ENCODE data around the gene RAPGEF5. TPM values are rescaled to one million over a fixed set of nuclear protein-coding genes. Genes with fewer than 3 reads are reported as not detected.

Gene RAPGEF5
- total and polyA plus RNA-seq, 8 donors, result 1.5 to 190 (median 12.7) TPM

- no peaks in the 10 kb centered on the region for H3K4me1 ChIP-seq
- H3K36me3 ChIP-seq, result no peaks in the 10 kb centered on the region
- no peak for DNase-seq
- intact Hi-C loops (cut with DNase I; ENCODE audit: low total_unique reads), result no loop called here
- no peak overlapping the region for H3K4me3 ChIP-seq
- no peak overlapping the region for H3K27ac ChIP-seq
- TF ChIP-seq POLR2AphosphoS5 (IDR thresholded peaks at IDR 0.05), result no peak
- TF ChIP-seq CTCF (IDR thresholded peaks at IDR 0.05), result no peak
- no peak for TF ChIP-seq EP300 (IDR thresholded peaks at IDR 0.05)
- no peak for TF ChIP-seq POLR2A (IDR thresholded peaks at IDR 0.05)
- no peaks in the 10 kb centered on the region for H3K27me3 ChIP-seq
- WGBS, 5 donors, result 92 to 97% (median 95%) methylated on average over 4 of the region's 4 CpGs
- H3K9me3 ChIP-seq, result no peaks in the 10 kb centered on the region
Observed at GRCh38 chr7:22317632-22318031, 39.3 kb downstream of the RAPGEF5 start.

- intact Hi-C loops (cut with DNase I; ENCODE audit: low total_unique reads), result no loop called here
- TF ChIP-seq CTCF (IDR thresholded peaks at IDR 0.05) (no peak), POLR2A (IDR thresholded peaks at IDR 0.05) (no peak), EP300 (IDR thresholded peaks at IDR 0.05) (no peak), POLR2AphosphoS5 (IDR thresholded peaks at IDR 0.05) (no peak)
- WGBS, 5 donors, result 88 to 97% (median 94%) methylated on average over 3 to 4 of the region's 4 CpGs
Observed at GRCh38 chr7:22316914-22317313, 40.0 kb downstream of the RAPGEF5 start.

GRCh38 chr7:22307816-22308215 is 49.1 kb downstream of the RAPGEF5 start:
- intact Hi-C loops (cut with DNase I; ENCODE audit: low total_unique reads), result loop anchor here (10.0 kb wide), 1 partner anchor 57 kb away; no protein-coding TSS in a partner anchor
- Histone ChIP-seq H3K4me3 (no peak overlapping the region), H3K36me3 (peaks cover 0 to 19% (median 4%) of the 10 kb centered on the region in 4 donors), H3K9me3 (peaks cover 0 to 9% (median 4%) of the 10 kb centered on the region in 4 donors), H3K27me3 (no peaks in the 10 kb centered on the region), H3K4me1 (no peaks in the 10 kb centered on the region), H3K27ac (no peak overlapping the region)
- TF ChIP-seq CTCF (IDR thresholded peaks at IDR 0.05), result no peak
- TF ChIP-seq POLR2AphosphoS5 (IDR thresholded peaks at IDR 0.05), result no peak
- TF ChIP-seq POLR2A (IDR thresholded peaks at IDR 0.05), result no peak
- TF ChIP-seq EP300 (IDR thresholded peaks at IDR 0.05), result no peak
- no peak for DNase-seq
- 93 to 97% (median 97%) methylated on average over 3 of the region's 3 CpGs for WGBS, 5 donors

More at GRCh38 chr7:22316914-22317313, 40.0 kb downstream of the RAPGEF5 start:
- no peak overlapping the region for H3K4me3 ChIP-seq
- H3K27ac ChIP-seq, result no peak overlapping the region
- no peaks in the 10 kb centered on the region for H3K4me1 ChIP-seq
- H3K36me3 ChIP-seq, result no peaks in the 10 kb centered on the region
- H3K27me3 ChIP-seq, result no peaks in the 10 kb centered on the region
- no peaks in the 10 kb centered on the region for H3K9me3 ChIP-seq
- no peak for DNase-seq

- no peak for DNase-seq
- WGBS, 5 donors, result 90 to 97% (median 94%) methylated on average over 2 of the region's 2 CpGs
- Histone ChIP-seq H3K4me1 (peaks cover 0 to 6% (median 5%) of the 10 kb centered on the region in 4 donors), H3K27ac (no peak overlapping the region), H3K4me3 (no peak overlapping the region), H3K27me3 (no peaks in the 10 kb centered on the region), H3K36me3 (peaks cover 0 to 19% (median 4%) of the 10 kb centered on the region in 4 donors), H3K9me3 (peaks cover 0 to 9% (median 4%) of the 10 kb centered on the region in 4 donors)
- intact Hi-C loops (cut with DNase I; ENCODE audit: low total_unique reads), result loop anchor here (10.0 kb wide), 1 partner anchor 59 kb away; no protein-coding TSS in a partner anchor
- TF ChIP-seq EP300 (IDR thresholded peaks at IDR 0.05) (no peak), CTCF (IDR thresholded peaks at IDR 0.05) (no peak), POLR2A (IDR thresholded peaks at IDR 0.05) (no peak), POLR2AphosphoS5 (IDR thresholded peaks at IDR 0.05) (no peak)
Observed at GRCh38 chr7:22305706-22306105, 51.2 kb downstream of the RAPGEF5 start.

All from stomach (tissue), 9 donors.